Natural killer cell (primary cell): ENCODE measurements around the gene PTOV1. TPM values are rescaled to one million over a fixed set of nuclear protein-coding genes. Genes with fewer than 3 reads are reported as not detected.

Experiments used
- ATAC-seq, 3 donors: fragments of 150-1000 bp in 2 of 3; fragments of 200-7000 bp in 1 of 3; cut with Tn5 transposase; 1 replicate in 1 of 3; 2 replicates in 2 of 3; pipeline ENCODE4 v1.10.0; 2021; ENCODE audit warnings: mild to moderate bottlenecking in 2 of 3, moderate library complexity in 2 of 3
- DNase-seq, 2 donors: peaks; one replicate each; pipeline versions ENCODE4 v3.0.0 to v3.0.0-alpha.2; 2013 to 2021; ENCODE audit warnings: mixed read lengths in 1 of 2
- H3K27ac ChIP-seq: one replicate; pipeline ENCODE4 v1.5.1; 2013; ENCODE audit warnings: mild to moderate bottlenecking, low read length
- H3K27me3 ChIP-seq: one replicate; pipeline ENCODE4 v1.6.1; 2013; ENCODE audit warnings: low read length; ENCODE audit not compliant: control insufficient read depth, insufficient read depth
- H3K36me3 ChIP-seq: one replicate; pipeline ENCODE4 v1.6.1; 2013; ENCODE audit warnings: low read length; ENCODE audit not compliant: control insufficient read depth, insufficient read depth
- H3K4me1 ChIP-seq: one replicate; pipeline ENCODE4 v1.6.1; 2013; ENCODE audit warnings: low read length; ENCODE audit not compliant: control insufficient read depth, insufficient read depth
- H3K4me3 ChIP-seq: one replicate; pipeline ENCODE4 v1.5.1; 2013; ENCODE audit warnings: low read length
- H3K9me3 ChIP-seq: one replicate; pipeline ENCODE4 v1.6.1; 2013; ENCODE audit warnings: low read length; ENCODE audit not compliant: control insufficient read depth, insufficient read depth
- H3K27ac Mint-ChIP-seq, 2 donors: one replicate each; pipeline ENCODE4 v1.8.0; 2022; ENCODE audit warnings: mild to moderate bottlenecking in 2 of 2, mixed read lengths in 2 of 2, moderate library complexity in 1 of 2
- H3K27me3 Mint-ChIP-seq, 2 donors: one replicate each; pipeline ENCODE4 v1.8.0; 2022; ENCODE audit warnings: low read depth in 2 of 2, mixed read lengths in 2 of 2
- H3K36me3 Mint-ChIP-seq: one replicate; pipeline ENCODE4 v1.8.0; 2022; ENCODE audit warnings: mixed read lengths
- H3K4me1 Mint-ChIP-seq, 2 donors: one replicate each; pipeline ENCODE4 v1.8.0; 2022; ENCODE audit warnings: mixed read lengths in 2 of 2
- H3K4me3 Mint-ChIP-seq: one replicate; pipeline ENCODE4 v1.8.0; 2022; ENCODE audit warnings: mild to moderate bottlenecking, moderate library complexity, mixed read lengths
- H3K9me3 Mint-ChIP-seq, 2 donors: one replicate each; pipeline ENCODE4 v1.8.0; 2022; ENCODE audit warnings: mixed read lengths in 2 of 2
- CTCF ChIP-seq: fragments of 200-600 bp; IDR thresholded peaks from one replicate; pipeline ENCODE4 v1.8.0; 2022; ENCODE audit warnings: antibody characterized with exemption
- WGBS: methylation state at CpG from one replicate; pipeline ENCODE4 v1.1.7; 2013; ENCODE audit warnings: missing lambda C conversion rate; ENCODE audit not compliant: insufficient coverage; 5-methylcytosine and 5-hydroxymethylcytosine counted together
- intact Hi-C: fragments of 100-400 bp; cut with micrococcal nuclease; formaldehyde crosslinking; loops from one replicate; pipeline ENCODE4 v1.14.2; 2022
- total RNA-seq, 4 donors: library from RNA; stranded (reverse); fragments of 120-200 nt in 1 of 4; gene quantifications; one replicate each; pipeline versions ENCODE4 v1.2.3 to v1.2.4, GENCODE V29; 2013 to 2022

PTOV1 gene
- total RNA-seq, 3 donors from 2014 or later (not counting 1 experiment from before 2014, with no cell fraction given), result 116 to 132 (median 128) TPM

- no peak for TF ChIP-seq CTCF
- Mint-ChIP-seq H3K4me3 (no peak overlapping the region), H3K27ac (no peak overlapping the region), H3K27me3 (no peaks in the 10 kb centered on the region), H3K36me3 (no peaks in the 10 kb centered on the region), H3K4me1 (peaks cover 0 to 7% of the 10 kb centered on the region in 2 donors), H3K9me3 (no peaks in the 10 kb centered on the region)
- H3K36me3 ChIP-seq, result peaks cover 50% of the 10 kb centered on the region
- intact Hi-C loops, result no loop called here
- ATAC-seq, result no peak
- DNase-seq, result no peak
- H3K27me3 ChIP-seq, result no peaks in the 10 kb centered on the region
- H3K4me3 ChIP-seq, result no peak overlapping the region
- 88% methylated on average over 3 of the region's 3 CpGs for WGBS
- H3K4me1 ChIP-seq, result peaks cover 4% of the 10 kb centered on the region
- H3K27ac ChIP-seq, result no peak overlapping the region
- no peaks in the 10 kb centered on the region for H3K9me3 ChIP-seq
Measured at GRCh38 chr19:49884760-49885159, 33.8 kb downstream of the PTOV1 start.

GRCh38 chr19:49887037-49887664 lies 36.2 kb downstream of the PTOV1 start:
- peaks cover 0 to 9% of the 10 kb centered on the region in 2 donors for H3K4me1 Mint-ChIP-seq
- intact Hi-C loops, result no loop called here
- no peak for TF ChIP-seq CTCF
- H3K27me3 ChIP-seq, result no peaks in the 10 kb centered on the region
- no peak for DNase-seq
- H3K9me3 Mint-ChIP-seq, result no peaks in the 10 kb centered on the region
- 89% methylated on average over 23 of the region's 23 CpGs for WGBS
- H3K36me3 Mint-ChIP-seq, result no peaks in the 10 kb centered on the region
- H3K27ac Mint-ChIP-seq, result no peak overlapping the region
- H3K27me3 Mint-ChIP-seq, result no peaks in the 10 kb centered on the region
- H3K36me3 ChIP-seq, result peaks cover 28% of the 10 kb centered on the region
- no peak overlapping the region for H3K4me3 Mint-ChIP-seq
- peaks cover 13% of the 10 kb centered on the region for H3K4me1 ChIP-seq
- no peak overlapping the region for H3K4me3 ChIP-seq
- no peak for ATAC-seq
- H3K27ac ChIP-seq, result no peak overlapping the region
- no peaks in the 10 kb centered on the region for H3K9me3 ChIP-seq

GRCh38 chr19:49887665-49888509 lies 36.9 kb downstream of the PTOV1 start:
- H3K9me3 ChIP-seq, result no peaks in the 10 kb centered on the region
- intact Hi-C loops, result no loop called here
- ATAC-seq, result no peak
- H3K4me3 ChIP-seq, result no peak overlapping the region
- H3K27me3 ChIP-seq, result no peaks in the 10 kb centered on the region
- H3K4me1 Mint-ChIP-seq, result peaks cover 0 to 8% of the 10 kb centered on the region in 2 donors
- no peaks in the 10 kb centered on the region for H3K9me3 Mint-ChIP-seq
- no peak for DNase-seq
- no peaks in the 10 kb centered on the region for H3K27me3 Mint-ChIP-seq
- no peak overlapping the region for H3K27ac Mint-ChIP-seq
- H3K4me3 Mint-ChIP-seq, result no peak overlapping the region
- 90% methylated on average over 50 of the region's 54 CpGs for WGBS
- H3K27ac ChIP-seq, result no peak overlapping the region
- H3K4me1 ChIP-seq, result peaks cover 13% of the 10 kb centered on the region
- peaks cover 21% of the 10 kb centered on the region for H3K36me3 ChIP-seq
- no peaks in the 10 kb centered on the region for H3K36me3 Mint-ChIP-seq
- TF ChIP-seq CTCF, result no peak
